G401 (cell line): ENCODE data around the gene ZPBP2. TPM values are rescaled to one million over a fixed set of nuclear protein-coding genes. Genes with fewer than 3 reads are reported as not detected.
"Not testable (repeated sequence)": the region's sequence is repeated elsewhere in the genome, so short reads cannot be mapped to it uniquely, and the experiment has no call there.

ENCODE experiments used
- DNase-seq: peaks from one replicate; pipeline ENCODE4 v3.0.0-alpha.2; 2015; ENCODE audit warnings: low spot score
- in situ Hi-C: cut with HindIII; loops from 2 replicates; pipeline ENCODE4 v1.10.0; 2016; ENCODE audit warnings: low sequenced_read_pairs, mixed read lengths
- total RNA-seq: library from RNA; depleted of rRNA; stranded (reverse); fragments of >200 nt; shearing (Covaris generic); gene quantifications from 2 replicates; pipeline ENCODE4 v1.2.3, GENCODE V29; 2014; rRNA removed

ZPBP2 gene
- total RNA-seq: not detected in 2 replicates

DNA sequence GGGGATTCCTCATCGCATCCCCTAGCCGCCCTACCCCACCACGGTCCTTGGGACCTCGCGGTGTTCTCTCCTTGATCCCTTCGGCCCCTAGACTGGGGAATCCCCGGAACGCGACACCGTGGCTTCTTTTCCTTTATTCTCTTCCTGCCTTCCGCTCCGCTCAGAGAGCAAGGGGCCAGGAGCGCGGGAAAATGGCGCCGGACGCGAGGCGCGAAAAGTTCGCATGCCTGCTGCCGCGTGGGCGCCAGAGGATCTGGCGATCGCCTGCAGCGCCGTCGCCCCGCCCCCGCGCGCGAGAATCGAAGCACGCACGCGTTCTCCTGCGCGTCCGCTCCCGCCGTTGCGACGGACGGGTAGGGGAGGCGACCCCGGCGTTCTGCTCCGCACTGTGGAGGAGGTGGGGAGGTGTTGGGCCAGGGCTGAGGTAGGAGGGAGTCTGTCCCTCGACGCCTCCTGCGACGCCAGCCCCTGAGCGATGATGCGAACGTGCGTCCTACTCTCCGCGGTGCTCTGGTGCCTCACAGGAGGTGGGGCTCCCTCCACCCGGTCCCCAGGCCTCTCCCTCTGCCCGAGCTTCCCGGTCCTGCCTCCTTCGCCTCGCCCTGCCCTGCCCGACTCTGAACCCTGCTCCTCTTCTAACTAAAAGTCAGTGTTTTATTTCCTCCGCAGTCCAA is at the start of gene ZPBP2:
TSS of gene ZPBP2 (plus strand) at position 323 of the 674 bp plus-strand sequence. CDS start at position 476, 153 bp downstream.
- no peak for DNase-seq
- in situ Hi-C loops: no loop called here

GRCh38 chr17:39818358-39819000 is 49.5 kb upstream of the ZPBP2 start:
- in situ Hi-C loops: no loop called here
- no peak for DNase-seq

DNA sequence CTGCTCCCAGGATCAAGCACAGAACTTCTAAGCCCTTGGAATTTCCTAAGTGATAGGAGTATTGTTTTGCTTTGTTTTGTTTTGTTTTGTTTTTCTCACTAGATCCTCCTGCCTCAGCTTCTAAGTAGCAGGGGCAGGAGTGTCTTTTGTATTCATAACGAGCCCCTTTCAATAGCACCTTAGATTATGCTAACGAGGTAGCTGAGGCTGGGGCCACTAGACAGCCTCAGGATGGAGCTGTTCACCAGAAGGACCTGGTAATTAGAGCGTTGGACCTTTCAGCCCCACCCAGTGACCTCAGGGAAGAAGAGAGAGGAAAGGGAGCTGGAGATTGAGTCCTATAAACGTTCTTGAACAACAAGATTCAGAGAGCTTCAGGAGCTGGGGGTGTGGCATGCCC is 47.5 kb upstream of the ZPBP2 start:
- in situ Hi-C loops: no loop called here
- no peak for DNase-seq

DNA sequence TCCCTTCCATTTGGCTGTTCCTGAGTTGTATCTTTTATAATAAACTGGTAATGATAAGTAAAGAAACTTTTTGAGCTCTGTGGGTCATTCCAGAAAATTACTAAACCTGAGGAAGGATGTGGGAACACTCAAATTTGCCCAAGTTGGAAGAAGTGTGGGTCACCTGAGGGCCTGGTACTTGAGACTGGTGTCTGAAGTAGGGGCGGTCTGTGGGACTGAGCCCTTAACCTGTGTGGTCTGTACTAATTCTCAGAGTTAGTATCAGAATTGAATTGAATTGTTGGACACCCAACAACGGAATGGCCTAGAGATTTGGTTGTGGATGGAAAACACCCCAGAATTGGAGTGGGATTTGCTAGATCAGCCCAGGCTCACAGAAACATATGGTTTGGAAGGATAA is 47.0 kb upstream of the ZPBP2 start:
- DNase-seq: no peak
- in situ Hi-C loops: no loop called here

- DNase-seq: no peak
- in situ Hi-C loops: no loop called here
These were observed 46.0 kb upstream of the ZPBP2 start for GRCh38 chr17:39822051-39822451.

GRCh38 chr17:39823407-39824054 is 44.5 kb upstream of the ZPBP2 start:
- DNase-seq: no peak

GRCh38 chr17:39826334-39826733 is 41.7 kb upstream of the ZPBP2 start:
- in situ Hi-C loops: no loop called here
- no peak for DNase-seq

More at GRCh38 chr17:39823407-39824054, 44.5 kb upstream of the ZPBP2 start:
- in situ Hi-C loops: no loop called here

- in situ Hi-C loops: no loop called here
- no peak for DNase-seq
These were observed 39.6 kb upstream of the ZPBP2 start for GRCh38 chr17:39828443-39828842.

DNA sequence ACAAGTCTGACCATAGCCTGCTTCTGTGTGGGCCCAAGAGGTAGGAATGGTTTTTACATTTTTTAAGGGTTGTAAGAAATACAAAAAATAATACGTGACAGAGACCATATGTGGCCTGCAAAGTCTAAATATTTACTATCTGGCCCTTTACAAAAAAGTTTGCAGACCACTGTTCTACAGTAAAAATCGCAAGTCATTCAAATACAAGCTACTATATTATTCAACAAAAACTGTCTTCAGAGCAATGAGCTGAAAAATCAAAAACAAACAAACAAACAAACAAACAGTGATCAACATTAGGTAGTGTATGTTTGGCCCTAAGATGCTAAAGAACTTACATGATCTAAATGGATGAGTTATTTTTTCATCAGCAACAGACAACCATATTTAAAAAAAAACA is 36.4 kb upstream of the ZPBP2 start:
- DNase-seq: no peak
- in situ Hi-C loops: no loop called here

DNA sequence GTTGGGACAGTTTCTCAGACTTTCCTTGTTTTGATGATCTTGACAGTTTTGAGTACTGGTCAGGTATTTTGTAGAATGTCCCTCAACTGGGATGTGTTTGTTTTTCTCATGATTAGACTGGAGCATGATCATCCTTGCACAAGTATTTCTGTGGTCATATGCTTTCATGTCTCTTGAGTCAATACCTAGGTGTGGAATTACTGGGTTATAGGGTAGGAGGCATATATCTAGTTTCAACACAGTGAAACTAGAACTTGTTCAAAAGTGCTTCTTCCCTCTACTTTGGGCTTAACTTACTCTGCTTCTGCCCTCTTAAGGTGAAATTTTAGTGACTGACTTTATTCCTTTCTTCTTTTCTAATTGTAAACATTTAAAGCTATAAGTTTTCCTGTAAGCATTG is 34.0 kb upstream of the ZPBP2 start:
- in situ Hi-C loops: no loop called here

DNA sequence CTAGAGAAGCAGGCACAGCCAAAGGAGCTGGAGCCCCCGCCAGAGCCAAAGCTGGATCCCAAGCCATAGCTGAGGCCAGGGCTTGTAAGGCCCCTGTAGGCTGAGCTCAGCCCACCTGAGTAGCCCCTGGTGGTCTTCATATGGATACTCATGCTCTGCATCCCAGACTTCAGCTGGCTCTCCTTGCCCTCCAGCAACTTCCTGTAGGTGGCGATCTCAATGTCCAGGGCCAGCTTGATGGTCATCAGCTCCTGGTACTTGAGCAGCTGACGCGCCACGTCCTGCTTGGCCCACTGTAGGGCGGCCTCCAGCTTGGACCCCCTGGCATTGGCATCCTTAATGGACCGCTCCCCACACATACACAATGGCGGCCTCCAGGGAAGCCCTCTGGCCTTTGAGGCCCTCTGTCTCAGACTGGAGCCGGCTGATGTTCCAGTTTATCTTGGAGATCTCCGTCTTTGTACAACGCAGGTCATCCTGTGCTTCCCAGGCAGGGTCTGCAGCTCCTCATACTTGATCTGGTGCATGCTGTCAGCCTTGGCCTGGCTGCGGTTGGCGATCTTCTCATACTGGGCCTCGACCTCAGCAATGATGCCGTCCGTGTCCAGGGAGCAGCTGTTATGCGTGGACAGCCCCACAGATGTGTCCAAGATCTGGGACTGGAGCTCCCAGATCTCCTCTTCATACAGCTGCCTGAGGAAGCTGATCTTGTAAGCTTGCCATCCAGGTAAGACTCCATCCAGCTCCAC is 32.8 kb upstream of the ZPBP2 start:
- DNase-seq: no peak
- in situ Hi-C loops: no loop called here

More for the DNA sequence above, 34.0 kb upstream of the ZPBP2 start:
- no peak for DNase-seq

GRCh38 chr17:39836117-39836516 is 31.9 kb upstream of the ZPBP2 start:
- DNase-seq: no peak
- in situ Hi-C loops: no loop called here

- DNase-seq: no peak
- in situ Hi-C loops: no loop called here
These were observed 29.9 kb upstream of the ZPBP2 start for GRCh38 chr17:39838057-39838456.

GRCh38 chr17:39838784-39839183 is 29.2 kb upstream of the ZPBP2 start:
- in situ Hi-C loops: no loop called here

DNA sequence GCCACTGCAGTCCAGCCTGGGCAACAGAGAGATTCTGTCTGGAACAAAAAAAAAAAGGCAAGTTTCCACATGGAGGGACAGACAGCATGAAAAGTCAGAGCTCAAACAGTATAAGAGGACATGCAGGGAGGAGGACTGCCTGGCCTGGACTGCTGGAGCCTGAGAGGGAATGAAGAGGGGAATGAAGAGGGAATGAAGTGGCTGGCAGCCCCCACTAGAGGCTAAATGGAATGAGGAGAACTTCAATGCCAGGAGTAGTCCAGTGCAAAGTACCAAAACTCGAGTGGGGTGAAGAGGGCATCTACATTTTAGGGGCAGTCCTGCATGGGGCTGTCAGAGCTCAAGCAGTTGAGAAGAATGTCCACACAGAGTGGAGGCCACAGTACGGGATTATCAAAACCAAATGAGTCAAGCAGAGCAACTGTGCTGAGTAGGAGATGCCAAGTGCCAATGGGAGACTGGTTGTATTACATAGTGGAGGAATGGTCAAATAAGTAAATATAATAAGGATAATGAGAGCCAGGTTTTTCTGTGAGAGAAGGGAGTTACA is 26.8 kb upstream of the ZPBP2 start:
- in situ Hi-C loops: no loop called here
- DNase-seq: no peak

More at GRCh38 chr17:39838784-39839183, 29.2 kb upstream of the ZPBP2 start:
- no peak for DNase-seq

DNA sequence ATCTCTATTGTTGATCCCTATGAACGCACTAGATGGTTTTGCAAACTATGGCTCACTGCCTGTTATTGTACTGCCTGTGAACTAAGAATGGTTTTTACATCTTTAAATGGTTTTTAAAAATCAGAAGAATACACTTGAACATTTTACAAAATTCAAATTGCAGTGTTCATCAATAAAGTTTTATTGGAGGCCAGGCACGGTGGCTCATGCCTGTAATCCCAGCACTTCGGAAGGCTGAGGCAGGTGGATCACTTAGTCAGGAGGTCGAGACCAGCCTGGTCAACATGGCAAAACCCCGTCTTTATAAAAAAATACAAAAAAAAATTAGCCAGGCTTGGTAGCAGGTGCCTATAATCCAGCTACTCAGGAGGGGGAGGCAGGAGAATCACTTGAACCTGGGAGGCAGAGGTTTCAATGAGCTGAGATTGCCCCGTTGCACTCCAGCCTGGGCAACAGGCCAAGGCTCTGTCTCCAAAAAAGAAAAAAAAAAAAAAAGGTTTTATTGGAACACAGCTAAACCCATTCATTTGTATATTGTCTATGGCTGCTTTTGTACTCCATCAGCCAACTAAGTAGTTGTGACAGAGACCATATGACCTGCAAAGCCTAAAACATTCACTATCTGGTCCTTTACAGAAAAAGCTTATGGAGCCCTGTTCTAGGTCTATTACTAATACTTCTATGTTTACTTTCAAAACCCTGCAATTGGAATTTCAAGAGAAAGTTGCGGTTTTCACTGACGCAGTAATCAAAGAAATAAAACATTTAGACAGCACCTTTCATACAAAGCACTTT is 22.8 kb upstream of the ZPBP2 start:
- no peak for DNase-seq
- in situ Hi-C loops: no loop called here

- in situ Hi-C loops: no loop called here
These were observed 21.8 kb upstream of the ZPBP2 start for GRCh38 chr17:39846205-39846604.

GRCh38 chr17:39848600-39848999 is 19.4 kb upstream of the ZPBP2 start:
- no peak for DNase-seq
- in situ Hi-C loops: no loop called here

More at GRCh38 chr17:39846205-39846604, 21.8 kb upstream of the ZPBP2 start:
- DNase-seq: no peak

GRCh38 chr17:39850186-39850585 is 17.8 kb upstream of the ZPBP2 start:
- in situ Hi-C loops, DNase-seq: not testable (repeated sequence)
